Muscle of leg (tissue), 11 donors: Measurements from ENCODE around the gene FRAS1. TPM values are rescaled to one million over a fixed set of nuclear protein-coding genes. Genes with fewer than 3 reads are reported as not detected.
"Not testable (repeated sequence)": the region's sequence is repeated elsewhere in the genome, so short reads cannot be mapped to it uniquely, and the experiment has no call there.

Experiments used
- DNase-seq: peaks from one replicate; pipeline ENCODE4 v3.0.0; 2013
- H3K27ac ChIP-seq: one replicate; pipeline ENCODE4 v1.5.1; 2013; ENCODE audit warnings: mild to moderate bottlenecking, low read length, control low read depth
- H3K27me3 ChIP-seq: one replicate; pipeline ENCODE4 v1.6.1; 2013; ENCODE audit warnings: low read length; ENCODE audit not compliant: control insufficient read depth, insufficient read depth
- H3K36me3 ChIP-seq: one replicate; pipeline ENCODE4 v1.6.1; 2013; ENCODE audit warnings: low read length; ENCODE audit not compliant: control insufficient read depth, insufficient read depth
- H3K4me1 ChIP-seq: one replicate; pipeline ENCODE4 v1.6.1; 2013; ENCODE audit warnings: low read length; ENCODE audit not compliant: control insufficient read depth, insufficient read depth
- H3K4me3 ChIP-seq: one replicate; pipeline ENCODE4 v1.5.1; 2013; ENCODE audit warnings: low read length, control low read depth
- H3K9me3 ChIP-seq: replicated peaks from 2 replicates; pipeline ENCODE4 v1.6.1; 2013; ENCODE audit warnings: low read depth, low read length; ENCODE audit not compliant: control insufficient read depth
- WGBS: methylation state at CpG from one replicate; pipeline ENCODE4 v1.1.5; 2013; ENCODE audit warnings: missing lambda C conversion rate; ENCODE audit not compliant: insufficient coverage; 5-methylcytosine and 5-hydroxymethylcytosine counted together
- polyA plus RNA-seq, 8 donors: library from polyadenylated mRNA; unstranded; fragments of 120-200 nt; gene quantifications; one replicate each; pipeline versions ENCODE4 v1.2.1 to v1.2.3, GENCODE V29; 2013; ENCODE audit warnings: inconsistent platforms in 1 of 8, low replicate concordance in 1 of 8; ENCODE audit not compliant: insufficient read length in 8 of 8, insufficient read depth in 1 of 8
- total RNA-seq: library from RNA; stranded (reverse); fragments of 120-200 nt; gene quantifications from one replicate; pipeline ENCODE4 v1.2.4, GENCODE V29; 2013

The FRAS1 gene
- total and polyA plus RNA-seq, 9 donors: 3.6 to 15.8 (median 7.4) TPM

- Histone ChIP-seq H3K27ac (no peak overlapping the region), H3K4me1 (peaks cover 13% of the 10 kb centered on the region), H3K9me3 (no peaks in the 10 kb centered on the region), H3K27me3 (no peaks in the 10 kb centered on the region), H3K4me3 (no peak overlapping the region), H3K36me3 (no peaks in the 10 kb centered on the region)
- no peak for DNase-seq
- 52% methylated on average over 2 of the region's 3 CpGs for WGBS
Measured at GRCh38 chr4:78296261-78296660, 239.1 kb downstream of the FRAS1 start.

- WGBS: no CpG with 5 or more reads among the region's 3 CpGs
- H3K27me3 ChIP-seq: no peaks in the 10 kb centered on the region
- peaks cover 12% of the 10 kb centered on the region for H3K4me1 ChIP-seq
- H3K4me3 ChIP-seq: no peak overlapping the region
- H3K9me3 ChIP-seq: no peaks in the 10 kb centered on the region
- DNase-seq: peak; percentile 81
- H3K36me3 ChIP-seq: no peaks in the 10 kb centered on the region
- peak overlapping the region; percentile 26 for H3K27ac ChIP-seq
Measured at GRCh38 chr4:78297116-78297800, 240.1 kb downstream of the FRAS1 start.

- no peaks in the 10 kb centered on the region for H3K27me3 ChIP-seq
- no peaks in the 10 kb centered on the region for H3K36me3 ChIP-seq
- H3K4me1 ChIP-seq: peaks cover 12% of the 10 kb centered on the region
- H3K9me3 ChIP-seq: no peaks in the 10 kb centered on the region
- H3K27ac ChIP-seq: no peak overlapping the region
- no peak overlapping the region for H3K4me3 ChIP-seq
- DNase-seq: no peak
Measured at GRCh38 chr4:78298618-78299017, 241.5 kb downstream of the FRAS1 start.

GRCh38 chr4:78299565-78299972 lies 242.4 kb downstream of the FRAS1 start:
- no peak overlapping the region for H3K4me3 ChIP-seq
- H3K27ac ChIP-seq: no peak overlapping the region
- WGBS: 49% methylated on average over 2 of the region's 2 CpGs
- H3K4me1 ChIP-seq: peaks cover 6% of the 10 kb centered on the region
- H3K9me3 ChIP-seq: no peaks in the 10 kb centered on the region
- H3K36me3 ChIP-seq: no peaks in the 10 kb centered on the region
- DNase-seq: peak; percentile 64
- no peaks in the 10 kb centered on the region for H3K27me3 ChIP-seq

GRCh38 chr4:78307263-78307662 lies 250.1 kb downstream of the FRAS1 start:
- H3K4me3 ChIP-seq, H3K27me3 ChIP-seq, DNase-seq, H3K27ac ChIP-seq, H3K4me1 ChIP-seq, H3K9me3 ChIP-seq, H3K36me3 ChIP-seq: not testable (repeated sequence)
- WGBS: 81% methylated on average over 15 of the region's 16 CpGs

- DNase-seq: no peak
Measured at GRCh38 chr4:78308517-78308916, 251.4 kb downstream of the FRAS1 start.

GRCh38 chr4:78309352-78309751 lies 252.2 kb downstream of the FRAS1 start:
- Histone ChIP-seq H3K36me3 (no peaks in the 10 kb centered on the region), H3K9me3 (no peaks in the 10 kb centered on the region), H3K4me3 (no peak overlapping the region), H3K4me1 (no peaks in the 10 kb centered on the region), H3K27ac (no peak overlapping the region), H3K27me3 (no peaks in the 10 kb centered on the region)
- DNase-seq: no peak
- no CpG with 5 or more reads among the region's 2 CpGs for WGBS

More at GRCh38 chr4:78308517-78308916, 251.4 kb downstream of the FRAS1 start:
- Histone ChIP-seq H3K27ac (no peak overlapping the region), H3K4me1 (no peaks in the 10 kb centered on the region), H3K4me3 (no peak overlapping the region), H3K9me3 (no peaks in the 10 kb centered on the region), H3K27me3 (no peaks in the 10 kb centered on the region), H3K36me3 (no peaks in the 10 kb centered on the region)
- WGBS: 64% methylated on average over 4 of the region's 4 CpGs

GRCh38 chr4:78310007-78310739 lies 253.1 kb downstream of the FRAS1 start:
- no peaks in the 10 kb centered on the region for H3K4me1 ChIP-seq
- no peak overlapping the region for H3K27ac ChIP-seq
- H3K27me3 ChIP-seq: no peaks in the 10 kb centered on the region
- H3K4me3 ChIP-seq: no peak overlapping the region
- WGBS: 46% methylated on average over 3 of the region's 6 CpGs
- H3K36me3 ChIP-seq: no peaks in the 10 kb centered on the region
- DNase-seq: no peak
- no peaks in the 10 kb centered on the region for H3K9me3 ChIP-seq

- Histone ChIP-seq H3K27ac (no peak overlapping the region), H3K4me1 (no peaks in the 10 kb centered on the region), H3K9me3 (no peaks in the 10 kb centered on the region), H3K36me3 (no peaks in the 10 kb centered on the region), H3K4me3 (no peak overlapping the region), H3K27me3 (no peaks in the 10 kb centered on the region)
- no peak for DNase-seq
- WGBS: no CpG with 5 or more reads among the region's 6 CpGs
Measured at GRCh38 chr4:78310740-78311115, 253.6 kb downstream of the FRAS1 start.

GRCh38 chr4:78311306-78311705 lies 254.2 kb downstream of the FRAS1 start:
- H3K36me3 ChIP-seq: no peaks in the 10 kb centered on the region
- no peak overlapping the region for H3K4me3 ChIP-seq
- DNase-seq: no peak
- no peaks in the 10 kb centered on the region for H3K27me3 ChIP-seq
- WGBS: 9% methylated on average over 1 of the region's 4 CpGs
- H3K9me3 ChIP-seq: no peaks in the 10 kb centered on the region
- no peak overlapping the region for H3K27ac ChIP-seq
- no peaks in the 10 kb centered on the region for H3K4me1 ChIP-seq
